AG09319 (cell line): ENCODE data around the gene TANGO6.

Experiments used
- DNase-seq: peaks from one replicate; pipeline ENCODE4 v3.0.0-alpha.2; 2010; ENCODE audit warnings: low read depth; ENCODE audit errors: extremely low read depth
- TF ChIP-seq, protein P1 (sequence below): IDR thresholded peaks from 2 replicates; pipeline ENCODE4 v1.5.1; 2011; ENCODE audit warnings: low read depth, mild to moderate bottlenecking, inconsistent platforms, low read length, moderate library complexity

TANGO6 gene

GRCh38 chr16:69064764-69065313, 221.5 kb downstream of the TANGO6 start:
- TF ChIP-seq, protein P1, sequence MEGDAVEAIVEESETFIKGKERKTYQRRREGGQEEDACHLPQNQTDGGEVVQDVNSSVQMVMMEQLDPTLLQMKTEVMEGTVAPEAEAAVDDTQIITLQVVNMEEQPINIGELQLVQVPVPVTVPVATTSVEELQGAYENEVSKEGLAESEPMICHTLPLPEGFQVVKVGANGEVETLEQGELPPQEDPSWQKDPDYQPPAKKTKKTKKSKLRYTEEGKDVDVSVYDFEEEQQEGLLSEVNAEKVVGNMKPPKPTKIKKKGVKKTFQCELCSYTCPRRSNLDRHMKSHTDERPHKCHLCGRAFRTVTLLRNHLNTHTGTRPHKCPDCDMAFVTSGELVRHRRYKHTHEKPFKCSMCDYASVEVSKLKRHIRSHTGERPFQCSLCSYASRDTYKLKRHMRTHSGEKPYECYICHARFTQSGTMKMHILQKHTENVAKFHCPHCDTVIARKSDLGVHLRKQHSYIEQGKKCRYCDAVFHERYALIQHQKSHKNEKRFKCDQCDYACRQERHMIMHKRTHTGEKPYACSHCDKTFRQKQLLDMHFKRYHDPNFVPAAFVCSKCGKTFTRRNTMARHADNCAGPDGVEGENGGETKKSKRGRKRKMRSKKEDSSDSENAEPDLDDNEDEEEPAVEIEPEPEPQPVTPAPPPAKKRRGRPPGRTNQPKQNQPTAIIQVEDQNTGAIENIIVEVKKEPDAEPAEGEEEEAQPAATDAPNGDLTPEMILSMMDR = no peak
- no peak for DNase-seq

DNA sequence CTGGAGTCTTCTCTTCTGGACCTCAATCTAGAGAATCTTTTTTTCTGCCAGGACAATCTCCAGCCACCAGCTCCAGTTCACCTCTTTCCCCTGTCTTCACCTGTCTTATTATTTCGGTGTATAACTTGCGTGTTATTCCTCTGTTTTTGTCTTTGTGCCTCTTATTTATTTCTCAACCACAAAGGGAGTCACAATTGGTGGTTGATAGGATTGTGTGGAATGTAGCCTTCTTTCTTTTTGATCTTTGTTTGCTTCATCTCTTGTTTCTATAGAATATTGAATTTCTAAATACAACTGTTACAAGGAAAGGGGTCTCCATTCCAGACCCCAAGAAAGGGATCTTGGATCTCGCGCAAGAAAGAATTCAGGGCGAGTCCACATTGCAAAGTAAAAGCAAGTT, 226.2 kb downstream of the TANGO6 start:
- TF ChIP-seq, protein P1 = no peak
- DNase-seq = no peak

- TF ChIP-seq, protein P1 = no peak
- no peak for DNase-seq
Measured at GRCh38 chr16:69071036-69071435, 227.7 kb downstream of the TANGO6 start.

GRCh38 chr16:69072640-69072974, 229.3 kb downstream of the TANGO6 start:
- TF ChIP-seq, protein P1 = no peak
- DNase-seq = no peak

- DNase-seq = peak; percentile 25
- TF ChIP-seq, protein P1 = no peak
Measured at GRCh38 chr16:69073181-69073702, 229.9 kb downstream of the TANGO6 start.

DNA sequence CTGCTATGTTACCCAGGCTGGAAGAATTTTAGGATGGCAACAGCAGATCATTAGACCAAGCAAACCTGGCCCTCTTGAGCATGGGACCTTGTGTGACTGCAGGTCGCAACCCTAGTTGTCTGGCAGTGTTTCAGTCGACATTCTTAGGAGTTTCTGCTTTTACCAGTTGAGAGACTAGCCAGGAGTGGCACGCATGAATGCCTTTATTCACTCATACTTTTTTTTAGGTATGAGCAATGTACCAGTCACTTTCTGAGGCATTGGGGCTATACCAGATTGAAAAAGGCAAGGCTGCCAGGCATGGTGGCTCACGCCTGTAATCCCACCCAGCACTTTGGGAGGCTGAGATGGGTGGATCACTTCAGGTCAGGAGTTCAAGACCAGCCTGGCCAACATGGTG, 233.9 kb downstream of the TANGO6 start:
- peak; percentile 12 for DNase-seq

GRCh38 chr16:69078073-69078472, 234.7 kb downstream of the TANGO6 start:
- TF ChIP-seq, protein P1 = no peak
- DNase-seq = no peak

More for the DNA sequence above, 233.9 kb downstream of the TANGO6 start:
- TF ChIP-seq, protein P1 = no peak
